Gastroesophageal sphincter (tissue), 4 donors: ENCODE results near the gene RTKN. TPM values are rescaled to one million over a fixed set of nuclear protein-coding genes. Genes with fewer than 3 reads are reported as not detected.

ENCODE experiments used
- ATAC-seq: fragments of 150-250 bp; one replicate; pipeline ENCODE4 v1.9.1; 2016; ENCODE audit warnings: mild to moderate bottlenecking, moderate library complexity
- H3K27ac ChIP-seq, 4 donors: fragments of 200-600 bp; sonication (generic) in 3 of 4; 1 replicate in 3 of 4; 2 replicates in 1 of 4; pipeline ENCODE4 v1.5.1; 2016 to 2019
- H3K27me3 ChIP-seq: fragments of 200-600 bp; sonication (generic); one replicate; pipeline ENCODE4 v1.5.1; 2019
- H3K36me3 ChIP-seq, 2 donors: fragments of 200-600 bp; sonication (generic); one replicate each; pipeline ENCODE4 v1.5.1; 2019; ENCODE audit warnings: control low read depth in 1 of 2
- H3K4me1 ChIP-seq, 3 donors: fragments of 200-600 bp; sonication (generic); 1 replicate in 2 of 3; 2 replicates in 1 of 3; pipeline ENCODE4 v1.5.1; 2016 to 2019; ENCODE audit warnings: control low read depth in 2 of 3
- H3K4me3 ChIP-seq, 2 donors: fragments of 200-600 bp; sonication (generic); one replicate each; pipeline ENCODE4 v1.5.1; 2019; ENCODE audit warnings: mild to moderate bottlenecking in 1 of 2, moderate library complexity in 1 of 2
- H3K9me3 ChIP-seq, 3 donors: fragments of 200-600 bp; sonication (generic); one replicate each; pipeline ENCODE4 v1.5.1; 2017 to 2019; ENCODE audit warnings: control low read depth in 2 of 3
- CTCF ChIP-seq, 4 experiments: fragments of 200-600 bp in 2 of 4; fragments of 450-650 bp in 2 of 4; sonication (generic) in 1 of 4; IDR thresholded peaks; one replicate each; pipeline ENCODE4 v1.5.1; 2017 to 2019; ENCODE audit warnings: antibody characterized with exemption in 4 of 4, mild to moderate bottlenecking in 2 of 4, moderate library complexity in 2 of 4
- EP300 ChIP-seq: sonication (generic); formaldehyde crosslinking; IDR thresholded peaks from one replicate; pipeline ENCODE4 v1.6.1; 2017; ENCODE audit warnings: antibody characterized with exemption, mild to moderate bottlenecking
- POLR2A ChIP-seq, 2 donors: fragments of 450-650 bp; IDR thresholded peaks; one replicate each; pipeline ENCODE4 v1.6.1; 2017; ENCODE audit warnings: antibody characterized with exemption in 2 of 2, mild to moderate bottlenecking in 2 of 2, moderate library complexity in 1 of 2
- POLR2AphosphoS5 ChIP-seq: sonication (generic); formaldehyde crosslinking; IDR thresholded peaks from one replicate; pipeline ENCODE4 v1.6.1; 2017; ENCODE audit warnings: antibody characterized with exemption
- WGBS, 2 donors: methylation state at CpG; one replicate each; pipeline ENCODE4 v1.1.5; 2018; ENCODE audit warnings: low coverage in 1 of 2; 5-methylcytosine and 5-hydroxymethylcytosine counted together
- total RNA-seq, 4 donors: library from RNA; depleted of rRNA; stranded (reverse); fragments of >200 nt; gene quantifications; one replicate each; pipeline ENCODE4 v1.1.0, GENCODE V29; 2016

The RTKN gene
- total RNA-seq, 4 donors from 2014 or later = 10.9 to 17.3 (median 14.0) TPM

DNA sequence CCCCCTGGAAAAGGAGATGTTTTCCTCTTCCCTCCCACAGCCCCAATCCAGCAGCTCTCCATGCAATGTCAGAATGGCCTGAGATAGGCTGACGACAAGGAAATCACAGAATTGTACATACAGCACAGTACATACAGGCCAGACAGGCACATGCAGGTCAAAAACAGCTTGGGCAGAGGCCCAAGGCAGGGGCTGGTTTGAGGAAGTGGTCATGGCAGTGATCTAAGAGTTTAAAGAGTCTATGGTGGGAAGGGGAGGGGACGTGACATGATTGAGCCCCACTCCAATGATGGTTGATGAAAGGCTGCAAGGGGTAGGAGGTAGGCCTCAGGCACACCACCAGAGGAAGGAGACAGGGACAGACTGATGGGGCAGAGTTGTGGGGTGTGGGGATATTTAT lies 65.9 kb downstream of the RTKN start:
- Histone ChIP-seq H3K4me1 (peaks cover 0 to 67% (median 29%) of the 10 kb centered on the region in 3 donors), H3K27ac (no peak overlapping the region), H3K4me3 (no peak overlapping the region), H3K9me3 (no peaks in the 10 kb centered on the region), H3K27me3 (no peaks in the 10 kb centered on the region), H3K36me3 (peaks cover 0 to 40% of the 10 kb centered on the region in 2 donors)
- TF ChIP-seq POLR2AphosphoS5 (no peak), CTCF (IDR thresholded peaks at IDR 0.05) (no peak), POLR2A (IDR thresholded peaks at IDR 0.05) (no peak), EP300 (no peak)
- 67 to 100% methylated on average over 1 of the region's 2 CpGs for WGBS, 2 donors
- no peak for ATAC-seq

Other genes with a start within 250 kb of the RTKN start
- 100 to 1,000 TPM in 1 of 4 donors, 10 to 100 TPM in 3; 20.9 to 110 (median 34.5) TPM for gene MTHFD2, start 243.3 kb downstream of the RTKN start, total RNA-seq
- gene SLC4A5, start 98.5 kb downstream of the RTKN start, total RNA-seq = 1 to 10 TPM; 1.8 to 9.4 (median 5.0) TPM
- gene DCTN1, start 61.6 kb downstream of the RTKN start, total RNA-seq = 100 to 1,000 TPM; 132 to 197 (median 170) TPM
- gene C2orf81, start 20.3 kb downstream of the RTKN start, total RNA-seq = 1 to 10 TPM in 3 of 4 donors, under 1 TPM in 1; 0.62 to 1.4 (median 1.2) TPM
- 10 to 100 TPM in 1 of 4 donors, 1 to 10 TPM in 3; 4.2 to 12.4 (median 8.8) TPM for gene WDR54, start 20.2 kb downstream of the RTKN start, total RNA-seq
- 10 to 100 TPM; 14.3 to 26.4 (median 19.2) TPM for gene INO80B, start 13.2 kb upstream of the RTKN start, total RNA-seq
- 10 to 100 TPM; 44.2 to 91.5 (median 47.0) TPM for gene WBP1, start 16.5 kb upstream of the RTKN start, total RNA-seq
- gene MOGS, start 23.4 kb upstream of the RTKN start, total RNA-seq = 10 to 100 TPM; 26.1 to 34.2 (median 29.3) TPM
- 10 to 100 TPM; 18.0 to 76.7 (median 30.2) TPM for gene MRPL53, start 30.7 kb upstream of the RTKN start, total RNA-seq
- gene CCDC142, start 41.1 kb upstream of the RTKN start, total RNA-seq = 10 to 100 TPM in 3 of 4 donors, 1 to 10 TPM in 1; 7.3 to 41.6 (median 13.7) TPM
- 10 to 100 TPM; 16.5 to 27.2 (median 19.5) TPM for gene TTC31, start 41.1 kb upstream of the RTKN start, total RNA-seq
- under 1 TPM in 2 of 4 donors, not detected in 2; 0.40 to 0.58 TPM for gene LBX2, start 57.7 kb upstream of the RTKN start, total RNA-seq
- 10 to 100 TPM in 3 of 4 donors, 1 to 10 TPM in 1; 9.6 to 24.0 (median 18.2) TPM for gene PCGF1, start 65.8 kb upstream of the RTKN start, total RNA-seq
- under 1 TPM in 2 of 4 donors, not detected in 2; 0.27 to 0.94 TPM for gene TLX2, start 72.5 kb upstream of the RTKN start, total RNA-seq
- gene DQX1, start 84.3 kb upstream of the RTKN start, total RNA-seq = not detected
- 10 to 100 TPM; 62.7 to 92.1 (median 86.2) TPM for gene AUP1, start 87.8 kb upstream of the RTKN start, total RNA-seq
- gene HTRA2, start 88.0 kb upstream of the RTKN start, total RNA-seq = 10 to 100 TPM; 25.0 to 37.6 (median 29.1) TPM
- 10 to 100 TPM in 1 of 4 donors, 1 to 10 TPM in 3; 7.2 to 13.2 (median 8.6) TPM for gene LOXL3, start 112.0 kb upstream of the RTKN start, total RNA-seq
- gene DOK1, start 112.8 kb upstream of the RTKN start, total RNA-seq = 10 to 100 TPM; 16.3 to 28.8 (median 19.5) TPM
- under 1 TPM in 1 of 4 donors, not detected in 3; 0.81 TPM for gene M1AP, start 206.4 kb upstream of the RTKN start, total RNA-seq
- 10 to 100 TPM in 1 of 4 donors, 1 to 10 TPM in 3; 2.7 to 11.5 (median 3.6) TPM for gene SEMA4F, start 212.3 kb upstream of the RTKN start, total RNA-seq